Kidney (tissue), 14 donors: ENCODE data around the gene RPS5. TPM values are rescaled to one million over a fixed set of nuclear protein-coding genes. Genes with fewer than 3 reads are reported as not detected.
A peak's percentile ranks its signal among the peaks of the same experiment; 100 is the strongest.

Source experiments
- DNase-seq, 5 donors: peaks; one replicate each; pipeline ENCODE4 v3.0.0-alpha.2; 2013 to 2020
- FAIRE-seq: peaks from 2 replicates; lab custom pipeline; 2012; peaks lifted over from hg19 to GRCh38; lab: Jason Lieb, UNC
- H3K27ac ChIP-seq, 2 donors: one replicate each; pipeline ENCODE4 v1.7.0; 2013; ENCODE audit warnings: low read depth in 2 of 2, low read length in 2 of 2, inconsistent platforms in 1 of 2
- H3K27me3 ChIP-seq: one replicate; pipeline ENCODE4 v1.7.1; 2013; ENCODE audit warnings: low read length, inconsistent platforms; ENCODE audit not compliant: control insufficient read depth, insufficient read depth
- H3K36me3 ChIP-seq, 3 donors: one replicate each; pipeline versions ENCODE4 v1.7.0 to v1.7.1; 2013; ENCODE audit warnings: low read length in 3 of 3, control low read depth in 1 of 3, inconsistent platforms in 1 of 3; ENCODE audit not compliant: insufficient read depth in 3 of 3, control insufficient read depth in 2 of 3
- H3K4me1 ChIP-seq, 3 donors: one replicate each; pipeline versions ENCODE4 v1.7.0 to v1.7.1; 2013; ENCODE audit warnings: low read length in 3 of 3, inconsistent platforms in 1 of 3, low read depth in 1 of 3; ENCODE audit not compliant: control insufficient read depth in 2 of 3, insufficient read depth in 2 of 3
- H3K4me3 ChIP-seq, 3 donors: one replicate each; pipeline versions ENCODE4 v1.7.0 to v1.8.1; 2013; ENCODE audit warnings: low read length in 3 of 3, control low read depth in 1 of 3, inconsistent platforms in 1 of 3
- H3K9ac ChIP-seq, 3 donors: one replicate each; pipeline versions ENCODE4 v1.7.0 to v1.7.1; 2013; ENCODE audit warnings: low read length in 3 of 3, control low read depth in 1 of 3, inconsistent platforms in 1 of 3
- H3K9me3 ChIP-seq, 3 donors: one replicate each; pipeline versions ENCODE4 v1.7.0 to v1.7.1; 2013; ENCODE audit warnings: low read length in 3 of 3, control low read depth in 1 of 3, inconsistent platforms in 1 of 3; ENCODE audit not compliant: control insufficient read depth in 2 of 3, insufficient read depth in 1 of 3
- intact Hi-C: fragments of 100-400 bp; cut with DNase I; formaldehyde crosslinking; loops from one replicate; pipeline ENCODE4 v1.11.1; 2022
- polyA plus RNA-seq: library from polyadenylated mRNA; stranded (reverse); fragments of 350-450 nt; fragmentation: Illumina TruSeq; extraction: RNeasy Lipid Tissue Mini Kit (QIAGEN cat#74804); gene quantifications from one replicate; pipeline ENCODE4 v1.2.3, GENCODE V29; 2014; ENCODE audit warnings: low read depth, low replicate concordance; ENCODE audit not compliant: insufficient read depth
- total RNA-seq: library from RNA; stranded (reverse); fragmentation: NEBNext Ultra II Directional; extraction: Animal tissue kit (Norgen Biotek cat#: 25700); gene quantifications from one replicate; pipeline ENCODE4 v1.2.1, GENCODE V29; 2021
- TF ChIP-seq, protein P1 (sequence below): IDR thresholded peaks from 3 replicates; pipeline ENCODE4 v1.5.1; 2012; ENCODE audit warnings: mild to moderate bottlenecking, moderate library complexity, borderline replicate concordance; ENCODE audit not compliant: insufficient read depth; ENCODE audit errors: extremely low read depth
- donor health status: control.
- donor health status: control.
- donor health status: control.
- donor health status: control.
- donor health status: control.
- donor health status: DM: yes; HTN: yes; CAD: no.
- donor health status: Normal renal cell carcinoma (clear cell type).

RPS5 gene
- total and polyA plus RNA-seq, 2 donors from 2014 or later = 802 to 929 TPM

- Histone ChIP-seq H3K9ac (no peak overlapping the region), H3K36me3 (no peaks in the 10 kb centered on the region), H3K27ac (no peak overlapping the region), H3K27me3 (peaks cover 23% of the 10 kb centered on the region), H3K4me3 (no peak overlapping the region), H3K4me1 (peaks cover 0 to 8% (median 0%) of the 10 kb centered on the region in 3 donors), H3K9me3 (no peaks in the 10 kb centered on the region)
- TF ChIP-seq, protein P1, sequence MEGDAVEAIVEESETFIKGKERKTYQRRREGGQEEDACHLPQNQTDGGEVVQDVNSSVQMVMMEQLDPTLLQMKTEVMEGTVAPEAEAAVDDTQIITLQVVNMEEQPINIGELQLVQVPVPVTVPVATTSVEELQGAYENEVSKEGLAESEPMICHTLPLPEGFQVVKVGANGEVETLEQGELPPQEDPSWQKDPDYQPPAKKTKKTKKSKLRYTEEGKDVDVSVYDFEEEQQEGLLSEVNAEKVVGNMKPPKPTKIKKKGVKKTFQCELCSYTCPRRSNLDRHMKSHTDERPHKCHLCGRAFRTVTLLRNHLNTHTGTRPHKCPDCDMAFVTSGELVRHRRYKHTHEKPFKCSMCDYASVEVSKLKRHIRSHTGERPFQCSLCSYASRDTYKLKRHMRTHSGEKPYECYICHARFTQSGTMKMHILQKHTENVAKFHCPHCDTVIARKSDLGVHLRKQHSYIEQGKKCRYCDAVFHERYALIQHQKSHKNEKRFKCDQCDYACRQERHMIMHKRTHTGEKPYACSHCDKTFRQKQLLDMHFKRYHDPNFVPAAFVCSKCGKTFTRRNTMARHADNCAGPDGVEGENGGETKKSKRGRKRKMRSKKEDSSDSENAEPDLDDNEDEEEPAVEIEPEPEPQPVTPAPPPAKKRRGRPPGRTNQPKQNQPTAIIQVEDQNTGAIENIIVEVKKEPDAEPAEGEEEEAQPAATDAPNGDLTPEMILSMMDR = no peak
- DNase-seq = peak in 1 of 5 donors; percentile 57
- intact Hi-C loops = no loop called here
- no peak for FAIRE-seq
Observed at GRCh38 chr19:58351558-58351878, 35.6 kb upstream of the RPS5 start.

GRCh38 chr19:58351990-58352755, 34.9 kb upstream of the RPS5 start:
- intact Hi-C loops = no loop called here
- H3K4me3 ChIP-seq = no peak overlapping the region
- no peak overlapping the region for H3K27ac ChIP-seq
- H3K9me3 ChIP-seq = no peaks in the 10 kb centered on the region
- no peak overlapping the region for H3K9ac ChIP-seq
- FAIRE-seq = no peak
- peak in 1 of 5 donors; percentile 64 for DNase-seq
- peaks cover 0 to 12% (median 0%) of the 10 kb centered on the region in 3 donors for H3K4me1 ChIP-seq
- no peaks in the 10 kb centered on the region for H3K36me3 ChIP-seq
- H3K27me3 ChIP-seq = peaks cover 23% of the 10 kb centered on the region
- TF ChIP-seq, protein P1 = no peak

- Histone ChIP-seq H3K27me3 (peaks cover 23% of the 10 kb centered on the region), H3K9ac (no peak within 1 kb of the TSS), H3K27ac (no peak within 1 kb of the TSS), H3K4me1 (peaks cover 0 to 12% (median 0%) of the 10 kb centered on the region in 3 donors), H3K4me3 (no peak within 1 kb of the TSS), H3K36me3 (no peaks in the 10 kb centered on the region), H3K9me3 (no peaks in the 10 kb centered on the region)
- FAIRE-seq (no peak), DNase-seq (peak in 1 of 5 donors; percentile 73)
- TF ChIP-seq, protein P1 = no peak
- intact Hi-C loops = no loop called here
Observed at GRCh38 chr19:58352760-58353671, 34.1 kb upstream of the RPS5 start, which contains the start of gene A1BG. Gene A1BG, minus strand, starts transcription at chr19:58353492. Its CDS starts 55 bp downstream, at chr19:58353437.
